Thoracic aorta (tissue), 2 donors: Measurements from ENCODE around the gene UROC1. TPM values are rescaled to one million over a fixed set of nuclear protein-coding genes. Genes with fewer than 3 reads are reported as not detected.

Experiments used
- ATAC-seq: fragments of 150-250 bp; one replicate; pipeline ENCODE4 v1.8.0; 2017; ENCODE audit warnings: low read depth; ENCODE audit not compliant: insufficient number of reproducible peaks, low FRiP score
- DNase-seq: peaks from one replicate; pipeline ENCODE4 v3.0.0-alpha.2; 2020; ENCODE audit warnings: low spot score
- H3K27ac ChIP-seq, 2 donors: fragments of 200-600 bp; sonication (generic); 1 replicate in 1 of 2; 2 replicates in 1 of 2; pipeline ENCODE4 v1.5.1; 2016; ENCODE audit warnings: mild to moderate bottlenecking in 2 of 2, moderate library complexity in 2 of 2
- H3K27me3 ChIP-seq: fragments of 200-600 bp; sonication (generic); replicated peaks from 2 replicates; pipeline ENCODE4 v1.6.0; 2016; ENCODE audit warnings: mild to moderate bottlenecking; ENCODE audit not compliant: insufficient read depth
- H3K36me3 ChIP-seq: fragments of 200-600 bp; sonication (generic); one replicate; pipeline ENCODE4 v1.5.1; 2016
- H3K4me1 ChIP-seq, 2 donors: fragments of 200-600 bp; sonication (generic); 1 replicate in 1 of 2; 2 replicates in 1 of 2; pipeline versions ENCODE4 v1.5.1 to v1.6.0; 2016; ENCODE audit warnings: low read depth in 2 of 2, mild to moderate bottlenecking in 1 of 2; ENCODE audit not compliant: control insufficient read depth in 1 of 2
- H3K4me3 ChIP-seq: fragments of 200-600 bp; sonication (generic); 2 replicates; pipeline ENCODE4 v1.5.1; 2016; ENCODE audit warnings: mild to moderate bottlenecking
- H3K9me3 ChIP-seq: fragments of 200-600 bp; sonication (generic); 2 replicates; pipeline ENCODE4 v1.5.1; 2016
- total RNA-seq, 2 donors: library from RNA; depleted of rRNA; stranded (reverse); fragments of >200 nt; gene quantifications; one replicate each; pipeline versions ENCODE4 v1.1.0 to v1.2.3, GENCODE V29; 2016
- TF ChIP-seq, protein P1 (sequence below): fragments of 200-600 bp; sonication (generic); IDR thresholded peaks from one replicate; pipeline ENCODE4 v1.5.1; 2019; ENCODE audit warnings: antibody characterized with exemption

The UROC1 gene
- total RNA-seq, 2 donors from 2014 or later, result not detected

DNA sequence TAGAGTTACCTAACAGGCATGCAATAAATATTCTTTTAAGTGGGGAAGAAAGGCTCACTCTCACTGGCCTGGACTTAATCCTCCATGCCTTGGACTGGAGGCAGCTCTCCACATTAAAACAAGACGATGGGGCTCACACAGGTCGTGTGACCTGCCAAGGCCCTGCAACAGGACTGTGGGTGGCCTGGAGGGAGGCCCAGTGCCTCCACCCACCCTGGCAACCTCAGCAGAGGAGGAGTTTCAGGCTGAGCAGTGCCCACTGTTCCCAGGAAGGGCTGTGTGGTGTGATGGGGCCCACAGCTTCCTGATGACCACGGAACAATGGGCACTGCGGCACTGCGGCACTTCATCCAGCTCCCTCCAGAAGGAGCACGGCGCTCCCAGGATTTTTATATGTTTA lies 5.5 kb downstream of the UROC1 start:
- DNase-seq, result no peak
- H3K9me3 ChIP-seq, result no peaks in the 10 kb centered on the region
- H3K27ac ChIP-seq, result no peak overlapping the region
- H3K27me3 ChIP-seq, result no peaks in the 10 kb centered on the region
- H3K4me1 ChIP-seq, result no peaks in the 10 kb centered on the region
- H3K36me3 ChIP-seq, result no peaks in the 10 kb centered on the region
- H3K4me3 ChIP-seq, result no peak overlapping the region
- ATAC-seq, result no peak
- TF ChIP-seq, protein P1, sequence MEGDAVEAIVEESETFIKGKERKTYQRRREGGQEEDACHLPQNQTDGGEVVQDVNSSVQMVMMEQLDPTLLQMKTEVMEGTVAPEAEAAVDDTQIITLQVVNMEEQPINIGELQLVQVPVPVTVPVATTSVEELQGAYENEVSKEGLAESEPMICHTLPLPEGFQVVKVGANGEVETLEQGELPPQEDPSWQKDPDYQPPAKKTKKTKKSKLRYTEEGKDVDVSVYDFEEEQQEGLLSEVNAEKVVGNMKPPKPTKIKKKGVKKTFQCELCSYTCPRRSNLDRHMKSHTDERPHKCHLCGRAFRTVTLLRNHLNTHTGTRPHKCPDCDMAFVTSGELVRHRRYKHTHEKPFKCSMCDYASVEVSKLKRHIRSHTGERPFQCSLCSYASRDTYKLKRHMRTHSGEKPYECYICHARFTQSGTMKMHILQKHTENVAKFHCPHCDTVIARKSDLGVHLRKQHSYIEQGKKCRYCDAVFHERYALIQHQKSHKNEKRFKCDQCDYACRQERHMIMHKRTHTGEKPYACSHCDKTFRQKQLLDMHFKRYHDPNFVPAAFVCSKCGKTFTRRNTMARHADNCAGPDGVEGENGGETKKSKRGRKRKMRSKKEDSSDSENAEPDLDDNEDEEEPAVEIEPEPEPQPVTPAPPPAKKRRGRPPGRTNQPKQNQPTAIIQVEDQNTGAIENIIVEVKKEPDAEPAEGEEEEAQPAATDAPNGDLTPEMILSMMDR, result no peak

DNA sequence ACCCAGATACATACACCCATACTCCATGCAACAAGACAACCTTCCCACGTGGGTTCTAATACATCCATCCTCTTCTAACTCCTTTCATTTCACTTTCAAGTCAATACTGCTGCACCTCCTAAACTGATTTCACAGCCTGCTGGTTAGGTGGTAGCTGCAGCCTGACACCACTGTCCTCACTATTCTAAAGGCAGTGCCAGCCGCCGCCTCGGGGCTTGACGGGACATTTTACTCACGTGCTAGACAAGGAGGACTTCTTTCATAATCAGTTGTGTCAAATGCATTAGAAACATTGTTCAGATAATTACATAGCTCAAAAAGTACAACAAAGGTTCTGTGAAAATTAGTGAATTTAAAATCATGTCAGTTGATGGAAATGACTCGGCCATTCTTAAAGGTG lies 6.3 kb downstream of the UROC1 start:
- H3K4me3 ChIP-seq, result no peak overlapping the region
- H3K9me3 ChIP-seq, result no peaks in the 10 kb centered on the region
- DNase-seq, result no peak
- TF ChIP-seq, protein P1, result no peak
- no peaks in the 10 kb centered on the region for H3K27me3 ChIP-seq
- no peaks in the 10 kb centered on the region for H3K4me1 ChIP-seq
- H3K27ac ChIP-seq, result no peak overlapping the region
- no peak for ATAC-seq
- no peaks in the 10 kb centered on the region for H3K36me3 ChIP-seq

DNA sequence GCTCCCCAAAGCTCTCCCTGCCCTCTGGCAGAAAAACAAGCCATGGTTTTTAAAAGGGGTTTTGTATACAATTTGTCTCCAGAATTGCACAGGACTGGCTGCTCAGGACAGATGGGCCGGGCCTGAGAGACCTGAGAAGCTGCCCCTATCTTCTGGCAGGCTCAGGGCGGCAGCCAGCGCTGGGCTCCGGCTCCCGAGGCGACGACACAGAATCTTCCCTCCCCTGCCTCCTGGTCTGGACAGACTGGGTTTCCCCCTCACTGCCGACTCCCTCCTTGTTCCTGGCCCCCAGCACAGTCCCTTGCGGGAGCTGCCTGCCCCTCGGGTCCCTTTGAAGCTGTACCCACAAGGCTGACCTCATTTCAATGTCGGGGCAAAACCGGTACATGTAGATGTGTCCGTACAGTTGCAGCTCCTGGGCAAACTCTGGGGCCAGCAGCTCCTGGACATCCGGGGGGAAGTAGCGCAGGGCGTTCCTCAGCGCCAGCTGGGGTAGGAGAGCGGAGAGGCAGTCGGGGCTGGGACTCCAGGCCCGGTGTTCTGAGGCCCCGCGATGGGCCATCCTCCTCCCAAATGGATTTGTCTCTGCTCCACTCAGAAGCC lies 7.2 kb downstream of the UROC1 start:
- H3K27ac ChIP-seq, result no peak overlapping the region
- no peaks in the 10 kb centered on the region for H3K27me3 ChIP-seq
- no peak for ATAC-seq
- no peak overlapping the region for H3K4me3 ChIP-seq
- TF ChIP-seq, protein P1, result no peak
- no peaks in the 10 kb centered on the region for H3K9me3 ChIP-seq
- H3K36me3 ChIP-seq, result no peaks in the 10 kb centered on the region
- H3K4me1 ChIP-seq, result no peaks in the 10 kb centered on the region
- DNase-seq, result no peak

DNA sequence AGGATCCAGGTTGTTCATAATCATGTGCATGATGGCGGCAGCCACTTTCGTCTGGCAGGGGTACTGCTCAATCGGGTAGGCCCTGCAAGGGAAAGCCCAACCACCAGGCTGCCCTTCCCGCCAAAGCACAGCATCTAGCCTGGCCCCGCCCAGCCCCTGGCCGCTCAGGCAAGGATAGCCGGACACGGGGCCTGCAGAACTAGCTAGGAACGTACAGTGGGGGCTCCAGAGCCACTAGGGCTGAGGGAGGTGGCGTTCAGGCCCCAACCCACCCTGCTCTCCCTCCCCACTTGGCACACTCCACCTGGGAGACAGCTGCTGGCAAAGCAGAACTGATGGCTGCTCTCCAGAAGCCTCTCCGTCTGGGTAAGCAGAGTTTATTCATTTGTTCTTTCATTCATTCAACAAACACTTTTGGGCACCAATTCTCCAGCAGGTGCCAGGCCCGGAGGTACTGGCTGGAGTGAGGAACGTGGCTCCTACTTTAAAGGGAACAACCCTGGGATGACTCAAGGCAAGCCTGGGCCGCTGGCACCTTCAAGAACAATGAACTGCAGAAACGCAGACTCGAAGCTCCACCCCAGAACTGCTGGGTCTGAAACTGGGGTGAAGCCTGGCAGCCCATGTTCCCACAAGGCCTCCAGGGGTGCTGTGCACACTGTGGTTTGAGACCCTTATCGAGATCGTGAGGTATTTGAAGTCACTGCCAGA lies 7.8 kb downstream of the UROC1 start:
- no peaks in the 10 kb centered on the region for H3K27me3 ChIP-seq
- H3K27ac ChIP-seq, result no peak overlapping the region
- H3K36me3 ChIP-seq, result no peaks in the 10 kb centered on the region
- no peaks in the 10 kb centered on the region for H3K4me1 ChIP-seq
- H3K9me3 ChIP-seq, result no peaks in the 10 kb centered on the region
- TF ChIP-seq, protein P1, result no peak
- no peak for DNase-seq
- no peak for ATAC-seq
- H3K4me3 ChIP-seq, result no peak overlapping the region

DNA sequence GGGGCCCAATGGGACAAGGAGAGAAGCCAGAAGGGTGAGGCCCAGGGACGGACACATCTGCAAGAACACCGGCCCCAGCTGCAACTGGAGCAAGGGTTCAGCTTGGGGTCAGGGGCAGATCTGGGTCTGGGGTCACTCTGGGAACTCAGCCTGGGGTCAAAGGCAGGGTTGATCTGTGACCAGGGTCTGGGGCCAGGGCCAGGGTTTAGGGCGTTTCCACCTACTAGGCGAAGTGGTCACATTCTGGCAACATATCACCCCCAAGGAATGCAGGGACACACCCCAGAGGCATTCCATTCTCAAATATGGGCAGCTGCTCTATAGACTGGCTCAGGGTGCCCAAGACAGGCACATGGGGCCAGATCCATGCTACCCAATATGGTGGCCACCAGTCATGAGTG lies 9.0 kb downstream of the UROC1 start:
- no peaks in the 10 kb centered on the region for H3K9me3 ChIP-seq
- no peaks in the 10 kb centered on the region for H3K4me1 ChIP-seq
- no peak overlapping the region for H3K27ac ChIP-seq
- no peak overlapping the region for H3K4me3 ChIP-seq
- no peak for DNase-seq
- TF ChIP-seq, protein P1, result no peak
- no peaks in the 10 kb centered on the region for H3K36me3 ChIP-seq
- H3K27me3 ChIP-seq, result no peaks in the 10 kb centered on the region
- ATAC-seq, result no peak
